K562 (cell line): ENCODE results near the gene VAMP4. TPM values are rescaled to one million over a fixed set of nuclear protein-coding genes. Genes with fewer than 3 reads are reported as not detected.
A peak's percentile ranks its signal among the peaks of the same experiment; 100 is the strongest.

Experiments
- ATAC-seq: fragments of 200-7000 bp; cut with Tn5 transposase; 3 replicates; pipeline ENCODE4 v1.9.1; 2020; ENCODE audit warnings: moderate library complexity
- BruUV-seq: library from RNA; stranded (reverse); fragments of 400-500 nt; replicated peaks from 2 replicates; lab custom pipeline; 2021; lab: Mats Ljungman, UMichigan
- CTCF ChIA-PET: fragments of 300-600 bp; formaldehyde crosslinking; extraction: SDS; loops from one replicate; lab custom pipeline; 2021; ENCODE audit warnings: low intra/inter-chr PET ratio; lab: Yijun Ruan, JAX
- POLR2A ChIA-PET: fragments of 300-600, 350-650 bp; sonication (Branson Sonifier 250); formaldehyde crosslinking; extraction: SDS; loops from one replicate; lab custom pipeline; 2021; ENCODE audit warnings: antibody characterized with exemption, inconsistent platforms; lab: Yijun Ruan, JAX
- DNase-seq, 4 experiments: peaks; one replicate each; pipeline versions ENCODE4 v3.0.0 to v3.0.0-alpha.2; 2011 to 2018; ENCODE audit warnings: low spot score in 3 of 4, mixed read lengths in 3 of 4; ENCODE audit errors: extremely low read depth in 1 of 4
- FAIRE-seq: peaks from 2 replicates; lab custom pipeline; 2011; peaks lifted over from hg19 to GRCh38; lab: Jason Lieb, UNC
- H2AFZ ChIP-seq: 2 replicates; pipeline ENCODE4 v1.6.0; 2011; ENCODE audit warnings: low read depth, low read length, control low read depth, inconsistent platforms
- H3K27ac ChIP-seq: fragments of 200-600 bp; 3 replicates; pipeline ENCODE4 v1.8.0; 2011; ENCODE audit warnings: low read depth, mild to moderate bottlenecking, control low read depth, inconsistent platforms, low read length, moderate library complexity, mixed read lengths; ENCODE audit errors: extremely low read depth
- H3K27me3 ChIP-seq, 2 experiments: fragments of 300-600 bp in 1 of 2; 2 replicates in 1 of 2; 3 replicates in 1 of 2; pipeline versions ENCODE4 v1.6.0 to v1.8.0; 2011; ENCODE audit warnings: inconsistent platforms in 2 of 2, low read length in 2 of 2, mild to moderate bottlenecking in 1 of 2, mixed read lengths in 1 of 2, moderate library complexity in 1 of 2; ENCODE audit not compliant: control insufficient read depth in 2 of 2, insufficient read depth in 2 of 2
- H3K36me3 ChIP-seq: fragments of 300-600 bp; 3 replicates; pipeline ENCODE4 v1.8.0; 2011; ENCODE audit warnings: mild to moderate bottlenecking, low read length, inconsistent platforms; ENCODE audit not compliant: control insufficient read depth, insufficient read depth
- H3K4me1 ChIP-seq, 2 experiments: fragments of 200-600 bp in 1 of 2; replicated peaks in 1 of 2; 2 replicates in 1 of 2; 3 replicates in 1 of 2; pipeline versions ENCODE4 v1.5.1 to v1.8.0; 2011; ENCODE audit warnings: inconsistent platforms in 2 of 2, low read length in 2 of 2, mild to moderate bottlenecking in 1 of 2, mixed read lengths in 1 of 2, moderate library complexity in 1 of 2; ENCODE audit not compliant: control insufficient read depth in 2 of 2, insufficient read depth in 2 of 2
- H3K4me2 ChIP-seq: 2 replicates; pipeline ENCODE4 v1.6.1; 2011; ENCODE audit warnings: low read length, control low read depth, inconsistent platforms, mixed read lengths; ENCODE audit not compliant: insufficient read depth
- H3K4me3 ChIP-seq: fragments of 200-600 bp; sonication (generic), shearing (Covaris generic); 2 replicates; pipeline ENCODE4 v1.5.1; 2016; ENCODE audit warnings: control low read depth, inconsistent platforms
- H3K79me2 ChIP-seq: fragments of 200-600 bp; 3 replicates; pipeline ENCODE4 v1.8.0; 2011; ENCODE audit warnings: low read length, inconsistent platforms; ENCODE audit not compliant: control insufficient read depth, insufficient read depth
- H3K9ac ChIP-seq, 2 experiments: 2 replicates each; pipeline versions ENCODE4 v1.6.0 to v1.6.1; 2011; ENCODE audit warnings: low read depth in 2 of 2, low read length in 2 of 2, control low read depth in 1 of 2, inconsistent platforms in 1 of 2, mild to moderate bottlenecking in 1 of 2, mixed read lengths in 1 of 2; ENCODE audit not compliant: insufficient read depth in 1 of 2
- H3K9me1 ChIP-seq: one replicate; pipeline ENCODE4 v1.6.0; 2011; ENCODE audit warnings: inconsistent platforms, mild to moderate bottlenecking, low read length, moderate library complexity; ENCODE audit not compliant: control insufficient read depth, insufficient read depth
- H3K9me3 ChIP-seq: replicated peaks from 2 replicates; pipeline ENCODE4 v1.5.1; 2011; ENCODE audit warnings: low read depth, low read length, inconsistent platforms; ENCODE audit not compliant: control insufficient read depth, insufficient read depth
- H4K20me1 ChIP-seq: replicated peaks from 2 replicates; pipeline ENCODE4 v1.6.1; 2011; ENCODE audit warnings: low read length, inconsistent platforms, mixed read lengths; ENCODE audit not compliant: control insufficient read depth, insufficient read depth
- CBX5 ChIP-seq: IDR thresholded peaks from 2 replicates; pipeline ENCODE4 v1.6.1; 2014; ENCODE audit warnings: low read depth, borderline replicate concordance
- FOS ChIP-seq: IDR thresholded peaks from 3 replicates; pipeline ENCODE4 v1.6.1; 2011; ENCODE audit not compliant: insufficient read length; ENCODE audit errors: extremely low read depth
- HLTF ChIP-seq: fragments of 450-650 bp; IDR thresholded peaks from 2 replicates; pipeline ENCODE4 v1.6.1; 2016
- KAT7 ChIP-seq: sonication (generic); formaldehyde crosslinking; IDR thresholded peaks from 2 replicates; pipeline ENCODE4 v1.8.0; 2022; ENCODE audit warnings: missing genetic modification reagents, mild to moderate bottlenecking, borderline replicate concordance
- NCOA1 ChIP-seq: fragments of 450-650 bp; IDR thresholded peaks from 2 replicates; pipeline ENCODE4 v1.6.1; 2016; ENCODE audit warnings: low read depth
- NEUROD1 ChIP-seq: fragments of 150-350 bp; IDR thresholded peaks from 2 replicates; pipeline ENCODE4 v1.6.1; 2014; ENCODE audit warnings: borderline replicate concordance, low read length, low read depth; ENCODE audit not compliant: partially characterized antibody
- NONO ChIP-seq, 2 experiments: fragments of 200-400 bp in 1 of 2; fragments of 450-650 bp in 1 of 2; formaldehyde crosslinking in 1 of 2; IDR thresholded peaks; 2 replicates each; pipeline ENCODE4 v1.6.1; 2017; ENCODE audit warnings: low read depth in 2 of 2, mild to moderate bottlenecking in 2 of 2, moderate library complexity in 2 of 2, low read length in 1 of 2
- PHF8 ChIP-seq: fragments of 200-600 bp; sonication (generic); IDR thresholded peaks from 2 replicates; pipeline ENCODE4 v1.6.1; 2012; ENCODE audit warnings: mixed run types, mild to moderate bottlenecking, inconsistent platforms, low read length, moderate library complexity, borderline replicate concordance
- TRIM28 ChIP-seq: fragments of 450-650 bp; IDR thresholded peaks from 2 replicates; pipeline ENCODE4 v1.6.1; 2017
- ZNF121 ChIP-seq: sonication (generic); formaldehyde crosslinking; conservative IDR thresholded peaks from 2 replicates; pipeline ENCODE4 v1.8.0; 2022; ENCODE audit warnings: missing genetic modification reagents
- ZNF134 ChIP-seq: fragments of 250-450 bp; sonication (Bioruptor Pico); conservative IDR thresholded peaks from 2 replicates; pipeline ENCODE4 v1.4.0; 2020
- ZNF589 ChIP-seq: fragments of 200-800 bp; sonication (Bioruptor generic); IDR thresholded peaks from 2 replicates; pipeline ENCODE4 v1.6.1; 2016; ENCODE audit warnings: low read depth, missing genetic modification characterization, missing compliant biosample characterization
- ZNF830 ChIP-seq: fragments of 250-450 bp; sonication (Bioruptor Pico); IDR thresholded peaks from 2 replicates; pipeline ENCODE4 v1.5.0; 2021; ENCODE audit warnings: mild to moderate bottlenecking
- WGBS: fragments of 100-300 bp; shearing (Covaris generic); methylation state at CpG from one replicate; pipeline ENCODE4 v1.1.6; 2016; ENCODE audit warnings: low coverage, mixed read lengths; ENCODE audit not compliant: insufficient coverage; ENCODE audit errors: missing lambda C conversion rate; 5-methylcytosine and 5-hydroxymethylcytosine counted together
- in situ Hi-C: fragments of 300-500 bp; cut with MboI; formaldehyde crosslinking; loops from 4 replicates; pipeline ENCODE4 v1.15.0; 2018; ENCODE audit warnings: inconsistent platforms, mixed read lengths
- intact Hi-C: fragments of 100-400 bp; cut with micrococcal nuclease; formaldehyde crosslinking; loops from 2 replicates; pipeline ENCODE4 v1.14.2; 2022
- polyA plus RNA-seq, 8 experiments: library from polyadenylated mRNA; depleted of rRNA in 4 of 8; stranded (reverse) in 5 of 8; unstranded in 3 of 8; fragments of >200 nt; fragmentation: Nextera tagmentation in 2 of 8; fragmentation: Illumina TruSeq in 1 of 8; extraction: Ambion mirVana in 2 of 8; extraction: Trizol in 1 of 8; gene quantifications; 2 replicates each; pipeline versions ENCODE4 v1.2.1 to v1.2.3, GENCODE V29; 2011 to 2014; ENCODE audit warnings: inconsistent platforms in 1 of 8, missing spikeins in 1 of 8
- total RNA-seq, 7 experiments: library from RNA; depleted of rRNA in 6 of 7; stranded (reverse); fragments of >200 nt in 6 of 7; fragmentation: Illumina TruSeq in 2 of 7; extraction: Trizol in 2 of 7; gene quantifications; 2 replicates each; pipeline versions ENCODE4 v1.2.1 to v1.2.3, GENCODE V29; 2011 to 2021; ENCODE audit warnings: low replicate concordance in 1 of 7
- TF ChIP-seq, protein P1 (sequence below), 2 experiments: IDR thresholded peaks in 1 of 2; conservative IDR thresholded peaks in 1 of 2; 2 replicates each; pipeline ENCODE4 v1.6.1; 2016; ENCODE audit warnings: low read depth in 2 of 2, mild to moderate bottlenecking in 1 of 2, missing compliant biosample characterization in 1 of 2, missing genetic modification characterization in 1 of 2, moderate library complexity in 1 of 2
- TF ChIP-seq, protein P2 (sequence below), 2 experiments: IDR thresholded peaks; 2 replicates each; pipeline ENCODE4 v1.6.1; 2012; ENCODE audit warnings: improper control_type of control experiment in 2 of 2, low read depth in 2 of 2, low read length in 2 of 2, borderline replicate concordance in 1 of 2
- TF ChIP-seq, protein P3 (sequence below): fragments of 250-450 bp; sonication (Bioruptor Pico); IDR thresholded peaks from 2 replicates; pipeline ENCODE4 v1.6.1; 2021; ENCODE audit warnings: mild to moderate bottlenecking

VAMP4 gene
- total and polyA plus RNA-seq, 9 of the 15 experiments (the other 6 are each of a cell fraction or from before 2014, with no cell fraction given), result 3.3 to 21.4 (median 11.9) TPM

DNA sequence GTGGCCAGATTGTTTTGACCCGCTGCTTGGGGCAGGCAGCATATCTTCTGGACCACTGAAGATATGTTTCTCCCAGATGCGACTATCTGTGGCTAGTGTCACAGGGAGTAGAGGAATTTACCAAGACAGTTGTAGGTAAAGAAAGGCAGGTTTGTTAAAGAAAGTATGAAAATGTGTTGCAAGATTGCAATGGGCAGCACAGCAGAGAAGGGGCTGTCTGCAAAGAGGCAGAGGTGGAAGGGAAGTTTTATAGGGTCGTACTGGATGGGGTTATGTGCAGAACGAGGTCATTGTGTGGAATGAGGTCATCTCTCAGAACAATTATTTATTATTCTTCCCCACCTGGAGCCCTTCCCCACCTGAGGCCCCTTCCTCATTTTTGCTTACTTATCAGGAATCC lies 15.0 kb upstream of the VAMP4 start:
- in situ Hi-C loops, result no loop called here
- ATAC-seq (no peak), FAIRE-seq (no peak), DNase-seq (no peak)
- no TSS peak for BruUV-seq
- intact Hi-C loops, result no loop called here
- Histone ChIP-seq H3K9me3 (0 out of 2 replicates have a peak, but pooled peaks cover 4% of the 10 kb centered on the region), H3K36me3 (no peaks in the 10 kb centered on the region), H3K4me2 (no peak overlapping the region), H3K4me1 (peaks cover 27 to 34% of the 10 kb centered on the region in 2 experiments), H2AFZ (no peak overlapping the region), H4K20me1 (no peaks in the 10 kb centered on the region), H3K9ac (no peak overlapping the region), H3K4me3 (no peak overlapping the region), H3K27me3 (no peaks in the 10 kb centered on the region), H3K9me1 (no peaks in the 10 kb centered on the region), H3K79me2 (no peaks in the 10 kb centered on the region), H3K27ac (no peak overlapping the region)
- 30% methylated on average over 4 of the region's 4 CpGs for WGBS
- ChIA-PET POLR2A (interaction anchor here (0.6 to 3.8 kb wide), 3 partner anchors 12 to 134 kb away, joined by 3 to 24 read pairs (median 4); partner anchors contain the start of gene VAMP4), CTCF (no interaction called here)
- TF ChIP-seq ZNF134 (CRISPR knock-in tag), result no peak
- TF ChIP-seq, protein P1, sequence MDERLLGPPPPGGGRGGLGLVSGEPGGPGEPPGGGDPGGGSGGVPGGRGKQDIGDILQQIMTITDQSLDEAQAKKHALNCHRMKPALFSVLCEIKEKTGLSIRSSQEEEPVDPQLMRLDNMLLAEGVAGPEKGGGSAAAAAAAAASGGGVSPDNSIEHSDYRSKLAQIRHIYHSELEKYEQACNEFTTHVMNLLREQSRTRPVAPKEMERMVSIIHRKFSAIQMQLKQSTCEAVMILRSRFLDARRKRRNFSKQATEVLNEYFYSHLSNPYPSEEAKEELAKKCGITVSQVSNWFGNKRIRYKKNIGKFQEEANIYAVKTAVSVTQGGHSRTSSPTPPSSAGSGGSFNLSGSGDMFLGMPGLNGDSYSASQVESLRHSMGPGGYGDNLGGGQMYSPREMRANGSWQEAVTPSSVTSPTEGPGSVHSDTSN (CRISPR knock-in tag; IDR thresholded peaks at IDR 0.05; ENCODE audit: low read depth), result no peak
- TF ChIP-seq, protein P1 (tag; conservative IDR thresholded peaks at IDR 0.05; ENCODE audit: low read depth), result no peak
- no peak for TF ChIP-seq ZNF830
- peak; percentile 65; the same call in 1 of the 2 replicates for TF ChIP-seq TRIM28
- peak; percentile 42; the same call in 1 of the 2 replicates for TF ChIP-seq HLTF
- TF ChIP-seq FOS, result no peak
- no peak for TF ChIP-seq KAT7 (CRISPR knock-in tag)
- peak; percentile 79; the same call in 1 of the 2 replicates for TF ChIP-seq CBX5
- TF ChIP-seq, protein P2, sequence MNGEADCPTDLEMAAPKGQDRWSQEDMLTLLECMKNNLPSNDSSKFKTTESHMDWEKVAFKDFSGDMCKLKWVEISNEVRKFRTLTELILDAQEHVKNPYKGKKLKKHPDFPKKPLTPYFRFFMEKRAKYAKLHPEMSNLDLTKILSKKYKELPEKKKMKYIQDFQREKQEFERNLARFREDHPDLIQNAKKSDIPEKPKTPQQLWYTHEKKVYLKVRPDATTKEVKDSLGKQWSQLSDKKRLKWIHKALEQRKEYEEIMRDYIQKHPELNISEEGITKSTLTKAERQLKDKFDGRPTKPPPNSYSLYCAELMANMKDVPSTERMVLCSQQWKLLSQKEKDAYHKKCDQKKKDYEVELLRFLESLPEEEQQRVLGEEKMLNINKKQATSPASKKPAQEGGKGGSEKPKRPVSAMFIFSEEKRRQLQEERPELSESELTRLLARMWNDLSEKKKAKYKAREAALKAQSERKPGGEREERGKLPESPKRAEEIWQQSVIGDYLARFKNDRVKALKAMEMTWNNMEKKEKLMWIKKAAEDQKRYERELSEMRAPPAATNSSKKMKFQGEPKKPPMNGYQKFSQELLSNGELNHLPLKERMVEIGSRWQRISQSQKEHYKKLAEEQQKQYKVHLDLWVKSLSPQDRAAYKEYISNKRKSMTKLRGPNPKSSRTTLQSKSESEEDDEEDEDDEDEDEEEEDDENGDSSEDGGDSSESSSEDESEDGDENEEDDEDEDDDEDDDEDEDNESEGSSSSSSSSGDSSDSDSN (IDR thresholded peaks at IDR 0.05; ENCODE audit: borderline replicate concordance in 1 of 2, low read depth in 2 of 2, low read length in 2 of 2), result no peak
- no peak for TF ChIP-seq ZNF589 (CRISPR knock-in tag)
- no peak for TF ChIP-seq ZNF121 (CRISPR knock-in tag)
- no peak for TF ChIP-seq NEUROD1
- TF ChIP-seq, protein P3, sequence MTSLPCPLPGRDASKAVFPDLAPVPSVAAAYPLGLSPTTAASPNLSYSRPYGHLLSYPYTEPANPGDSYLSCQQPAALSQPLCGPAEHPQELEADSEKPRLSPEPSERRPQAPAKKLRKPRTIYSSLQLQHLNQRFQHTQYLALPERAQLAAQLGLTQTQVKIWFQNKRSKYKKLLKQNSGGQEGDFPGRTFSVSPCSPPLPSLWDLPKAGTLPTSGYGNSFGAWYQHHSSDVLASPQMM (CRISPR knock-in tag), result no peak
- no peak for TF ChIP-seq NONO (IDR thresholded peaks at IDR 0.05; ENCODE audit: low read depth in 2 of 2, low read length in 1 of 2)
- TF ChIP-seq NCOA1, result no peak
- TF ChIP-seq PHF8, result no peak
